GM21825 (cell line): ENCODE data around the gene GLIS1.
"Not testable (repeated sequence)": the region's sequence is repeated elsewhere in the genome, so short reads cannot be mapped to it uniquely, and the experiment has no call there.

Experiments
- ATAC-seq: cut with Tn5 transposase; IDR thresholded peaks from one replicate; pipeline ENCODE4 v1.9.1; 2021; ENCODE audit warnings: mild to moderate bottlenecking, moderate library complexity; ENCODE audit not compliant: unreplicated experiment

GLIS1 gene

GRCh38 chr1:53739109-53739681 lies at the start of gene GLIS1:
GLIS1 (minus strand) TSS chr1:53739164; CDS start chr1:53738064, 1,100 bp downstream.
- peak; percentile 96 for ATAC-seq

- no peak for ATAC-seq
Measured at GRCh38 chr1:53787655-53788054, 48.7 kb upstream of the GLIS1 start.

- ATAC-seq: no peak
Measured at GRCh38 chr1:53783056-53783455, 44.1 kb upstream of the GLIS1 start.

GRCh38 chr1:53781654-53782053 lies 42.7 kb upstream of the GLIS1 start:
- no peak for ATAC-seq

- no peak for ATAC-seq
Measured at GRCh38 chr1:53777272-53777671, 38.3 kb upstream of the GLIS1 start.

GRCh38 chr1:53771648-53772047 lies 32.7 kb upstream of the GLIS1 start:
- no peak for ATAC-seq

- no peak for ATAC-seq
Measured at GRCh38 chr1:53769780-53770179, 30.8 kb upstream of the GLIS1 start.

- no peak for ATAC-seq
Measured at GRCh38 chr1:53769184-53769583, 30.2 kb upstream of the GLIS1 start.

- ATAC-seq: no peak
Measured at GRCh38 chr1:53766831-53767405, 28.0 kb upstream of the GLIS1 start.

GRCh38 chr1:53766194-53766742 lies 27.3 kb upstream of the GLIS1 start:
- ATAC-seq: no peak

GRCh38 chr1:53765657-53766056 lies 26.7 kb upstream of the GLIS1 start:
- ATAC-seq: no peak

GRCh38 chr1:53763911-53764310 lies 24.9 kb upstream of the GLIS1 start:
- ATAC-seq: no peak

GRCh38 chr1:53763461-53763860 lies 24.5 kb upstream of the GLIS1 start:
- ATAC-seq: no peak

GRCh38 chr1:53760497-53760896 lies 21.5 kb upstream of the GLIS1 start:
- ATAC-seq: not testable (repeated sequence)

GRCh38 chr1:53755874-53756273 lies 16.9 kb upstream of the GLIS1 start:
- no peak for ATAC-seq

- ATAC-seq: no peak
Measured at GRCh38 chr1:53754484-53755312, 15.7 kb upstream of the GLIS1 start.

GRCh38 chr1:53752281-53752680 lies 13.3 kb upstream of the GLIS1 start:
- no peak for ATAC-seq

GRCh38 chr1:53747841-53748240 lies 8.9 kb upstream of the GLIS1 start:
- ATAC-seq: no peak

- ATAC-seq: no peak
Measured at GRCh38 chr1:53740621-53741105, 1.7 kb upstream of the GLIS1 start.

GRCh38 chr1:53738205-53739108 lies 507 bp downstream of the GLIS1 start:
- no peak for ATAC-seq
